OCI-LY7 (cell line): ENCODE results near the gene ACR.

Source experiments
- CTCF ChIP-seq: fragments of 200-600 bp; sonication (generic); conservative IDR thresholded peaks from 2 replicates; pipeline ENCODE4 v1.5.1; 2014; ENCODE audit warnings: mild to moderate bottlenecking, antibody characterized with exemption, low read length, moderate library complexity, mixed read lengths
- EZH2phosphoT487 ChIP-seq: fragments of 200-600 bp; sonication (generic); IDR thresholded peaks from 2 replicates; pipeline ENCODE4 v1.6.1; 2018; ENCODE audit warnings: low read depth, borderline replicate concordance, mild to moderate bottlenecking, mixed run types, antibody characterized with exemption, low read length, moderate library complexity, mixed read lengths

- TF ChIP-seq CTCF (no peak), EZH2phosphoT487 (no peak)
Measured at GRCh38 chr22:50711446-50712340, 26.3 kb upstream of the ACR start.
